ENCODE measurements around the gene UACA.

- TF ChIP-seq CTCF (conservative IDR thresholded peaks at IDR 0.05) (no peak), EZH2 (IDR thresholded peaks at IDR 0.05; ENCODE audit: low read depth) (no peak)
These were observed 4.3 kb upstream of the UACA start for GRCh38 chr15:70767667-70768066.

Measured in PC-9 (cell line).